SH-SY5Y (cell line): Measurements from ENCODE around the gene PFKL.

Experiments
- GATA2 ChIP-seq: IDR thresholded peaks from 2 replicates; pipeline ENCODE4 v1.6.1; 2011; ENCODE audit warnings: mild to moderate bottlenecking, low read depth, low read length
- GATA3 ChIP-seq: IDR thresholded peaks from 2 replicates; pipeline ENCODE4 v1.6.1; 2011; ENCODE audit warnings: low read depth, mild to moderate bottlenecking, low read length, moderate library complexity

DNA sequence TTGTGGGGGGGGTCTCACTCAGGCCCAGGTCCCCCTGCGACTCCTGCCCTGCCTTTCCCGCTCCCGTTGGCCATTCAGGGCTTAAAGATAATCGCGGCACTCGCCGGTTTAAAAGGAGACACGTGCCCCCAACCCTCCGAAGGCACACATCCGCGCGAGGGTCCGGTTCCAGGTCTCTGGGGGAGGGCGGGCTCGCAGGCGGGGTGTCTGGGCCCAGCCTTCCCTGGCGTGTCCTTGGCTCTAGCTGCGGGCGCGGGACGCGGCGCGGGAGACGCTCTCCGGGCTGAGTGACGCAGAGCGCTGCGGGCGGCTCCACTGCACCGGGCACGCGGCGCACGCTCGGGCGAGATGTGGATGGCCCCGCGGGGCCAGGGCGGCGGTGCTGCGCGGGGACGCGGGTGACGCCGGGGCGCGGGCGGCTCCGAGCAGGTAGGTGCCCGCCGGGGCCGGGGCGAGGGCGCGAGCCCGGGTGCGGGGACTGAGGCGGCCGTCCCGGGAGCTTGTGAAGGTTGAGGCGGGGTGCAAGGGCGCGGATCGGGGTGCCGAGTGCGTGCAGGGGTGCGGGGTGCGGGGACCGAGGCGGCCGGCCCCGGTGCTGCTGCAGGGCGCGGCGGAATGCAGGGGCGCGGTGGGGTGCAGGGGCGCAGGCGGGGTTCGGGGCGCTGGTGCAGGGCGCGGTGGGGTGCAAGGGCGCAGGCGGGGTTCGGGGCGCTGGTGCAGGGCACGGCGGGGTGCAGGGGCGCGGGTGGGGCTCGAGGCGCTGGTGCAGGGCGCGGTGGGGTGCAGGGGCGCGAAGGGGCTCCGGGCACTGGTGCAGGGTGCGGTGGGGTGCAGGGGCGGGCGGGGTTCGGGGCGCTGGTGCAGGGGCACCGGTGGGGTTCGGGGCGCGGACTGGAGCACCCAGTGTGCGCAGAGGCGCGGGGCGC lies 50.3 kb downstream of the PFKL start:
- no peak for TF ChIP-seq GATA2
- no peak for TF ChIP-seq GATA3
